Spleen (tissue), 7 donors: ENCODE measurements around the gene PRKG1.

ENCODE experiments used
- CTCF ChIP-seq, 11 experiments: fragments of 200-600 bp in 7 of 11; fragments of 450-650 bp in 4 of 11; sonication (generic) in 4 of 11; IDR thresholded peaks in 8 of 11; conservative IDR thresholded peaks in 3 of 11; 1 replicate in 7 of 11; 2 replicates in 4 of 11; pipeline versions ENCODE4 v1.4.0 to v1.8.0; 2016 to 2021; ENCODE audit warnings: antibody characterized with exemption in 11 of 11, inconsistent platforms in 4 of 11, mild to moderate bottlenecking in 1 of 11
- POLR2AphosphoS5 ChIP-seq, 3 donors: sonication (generic); formaldehyde crosslinking; IDR thresholded peaks; one replicate each; pipeline ENCODE4 v1.5.1; 2017; ENCODE audit warnings: antibody characterized with exemption in 3 of 3
- donor health status: DM: no; HTN: no; CAD: no; lungs with moderate emphysema.
- donor health status: DM: no; HTN: no; CAD: no.
- donor health status: DM: no; HTN: no; CAD: no.

GRCh38 chr10:51699475-51700227 lies 625.4 kb downstream of the PRKG1 start, which contains the start of gene CSTF2T:
- TF ChIP-seq POLR2AphosphoS5 (IDR thresholded peaks at IDR 0.05): peak in 2 of 3 donors; percentile 84 to 93
- TF ChIP-seq CTCF (IDR thresholded peaks at IDR 0.05 in 8 of 11, conservative IDR thresholded peaks at IDR 0.05 in 3 of 11): peak in 2 of 11 experiments; percentile 10 to 13
